ENCODE measurements around the gene PITPNB.

The PITPNB gene

GRCh38 chr22:27919222-27919941, at the start of gene PITPNB:
PITPNB (minus strand) TSS chr22:27919256; CDS start chr22:27919191, 65 bp downstream.
- DNase-seq: peak; percentile 90

GRCh38 chr22:27966168-27967064, 47.4 kb upstream of the PITPNB start:
- DNase-seq: peak; percentile 17

DNA sequence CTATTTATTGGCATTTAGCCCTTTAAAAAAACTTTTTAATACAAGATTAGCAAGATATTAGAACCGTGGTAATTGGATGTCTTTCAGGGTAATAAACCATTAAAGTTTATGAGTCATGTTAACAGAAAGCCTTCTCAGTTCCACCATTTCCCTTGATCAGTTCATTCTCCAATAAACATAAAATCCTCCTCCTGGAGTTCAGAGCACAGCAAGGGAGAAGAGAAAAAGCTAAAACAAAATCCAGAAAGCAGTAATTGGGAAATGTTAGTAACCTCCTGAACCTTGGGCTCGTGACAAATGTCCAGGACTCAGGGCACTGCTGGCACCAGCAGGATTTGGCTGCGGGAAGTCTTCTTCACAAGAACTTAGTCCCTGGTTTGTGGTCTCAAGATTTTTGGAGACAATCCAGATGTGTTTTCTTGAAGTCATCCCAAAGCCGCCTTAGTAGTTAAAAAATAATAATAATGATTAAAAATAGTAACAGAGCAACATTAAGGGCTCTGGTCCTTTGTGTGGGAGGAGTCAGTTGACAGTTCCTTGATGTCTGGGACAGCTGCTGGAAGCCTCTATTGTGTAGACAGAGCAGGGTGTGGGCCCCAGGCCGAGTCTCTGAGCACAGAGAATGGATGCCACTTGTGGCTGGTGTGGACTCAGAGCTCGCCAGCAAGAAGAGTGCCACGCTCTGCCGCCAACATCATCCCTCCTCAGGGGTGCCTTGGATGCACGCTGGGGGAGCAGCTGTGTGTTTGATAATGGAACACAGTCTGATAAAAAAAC, 43.4 kb upstream of the PITPNB start:
- no peak for DNase-seq

DNA sequence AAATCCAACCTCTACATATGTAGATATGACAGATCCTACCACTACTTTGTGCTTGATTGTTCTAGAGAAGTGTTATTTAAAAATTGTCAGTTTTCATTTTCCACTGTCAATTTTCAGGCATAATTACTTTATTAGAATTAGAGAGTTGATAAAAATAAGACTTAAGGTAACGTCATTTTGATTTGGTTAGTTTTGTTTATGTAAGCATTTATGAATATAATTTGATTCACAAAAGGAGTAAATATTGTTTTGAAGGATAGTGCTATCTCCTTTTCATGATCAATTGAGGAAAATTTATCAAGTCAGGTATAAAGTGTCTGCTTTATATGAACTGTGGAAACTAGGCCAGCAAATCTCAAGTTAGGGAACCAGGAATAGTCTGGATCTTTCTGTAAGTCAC, 42.6 kb upstream of the PITPNB start:
- DNase-seq: no peak

DNA sequence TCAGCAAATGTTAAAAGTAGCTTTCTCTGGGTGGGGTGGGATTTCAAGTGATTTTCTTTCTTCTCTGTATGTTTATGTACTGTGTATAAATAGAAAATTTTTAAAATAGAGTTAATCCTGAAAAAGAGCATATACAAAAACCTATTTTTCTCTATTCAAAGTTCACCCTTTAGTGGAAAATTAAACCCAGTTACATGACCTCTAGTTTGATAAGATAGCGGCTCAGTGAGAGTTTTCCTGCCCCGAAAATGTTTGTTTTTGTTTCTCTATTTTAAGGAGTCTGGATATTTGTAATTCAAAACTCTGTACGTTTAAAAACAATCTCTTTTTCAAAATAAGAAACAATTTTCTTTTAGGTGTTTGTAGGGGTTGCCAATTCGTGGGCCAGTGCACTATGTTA, 42.1 kb upstream of the PITPNB start:
- DNase-seq: no peak

DNA sequence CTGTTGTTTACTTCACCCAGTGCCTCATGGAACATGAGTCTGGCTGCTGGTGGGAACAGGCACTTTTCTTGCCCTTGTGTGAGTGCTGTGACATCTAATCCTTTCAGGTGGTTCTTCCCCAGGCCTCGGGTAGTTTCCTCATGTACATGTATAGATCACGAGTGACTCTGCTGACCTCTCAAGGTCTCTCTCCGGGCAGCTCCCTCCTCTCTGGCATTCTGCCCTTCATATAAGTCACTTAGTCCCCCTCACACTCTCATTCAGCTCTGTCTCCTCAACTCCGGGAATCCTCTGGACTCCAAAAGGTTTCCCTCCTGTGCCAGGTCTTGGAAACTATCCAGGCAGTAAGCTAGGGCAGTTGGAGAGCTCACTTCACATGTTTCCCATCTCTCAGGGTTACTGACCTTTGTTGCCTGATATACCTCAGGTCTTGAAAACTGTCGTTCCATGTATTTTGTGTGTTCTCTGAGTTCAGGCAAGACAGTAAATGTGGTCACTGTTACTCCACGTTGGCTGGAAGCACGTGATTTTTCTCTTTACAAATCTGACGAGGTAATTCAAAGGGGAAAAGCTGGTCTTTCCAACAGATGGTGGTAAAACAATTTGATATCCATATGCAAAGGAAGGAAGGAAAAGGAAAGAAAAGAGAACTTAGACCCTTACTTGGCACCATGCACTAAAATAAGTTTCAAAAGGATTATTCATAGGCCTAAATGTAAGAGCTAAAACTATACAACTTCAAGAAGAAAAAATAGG, 40.5 kb upstream of the PITPNB start:
- DNase-seq: no peak

- no peak for DNase-seq
Observed at GRCh38 chr22:27952779-27953178, 33.7 kb upstream of the PITPNB start.

GRCh38 chr22:27952091-27952490, 33.0 kb upstream of the PITPNB start:
- DNase-seq: no peak

DNA sequence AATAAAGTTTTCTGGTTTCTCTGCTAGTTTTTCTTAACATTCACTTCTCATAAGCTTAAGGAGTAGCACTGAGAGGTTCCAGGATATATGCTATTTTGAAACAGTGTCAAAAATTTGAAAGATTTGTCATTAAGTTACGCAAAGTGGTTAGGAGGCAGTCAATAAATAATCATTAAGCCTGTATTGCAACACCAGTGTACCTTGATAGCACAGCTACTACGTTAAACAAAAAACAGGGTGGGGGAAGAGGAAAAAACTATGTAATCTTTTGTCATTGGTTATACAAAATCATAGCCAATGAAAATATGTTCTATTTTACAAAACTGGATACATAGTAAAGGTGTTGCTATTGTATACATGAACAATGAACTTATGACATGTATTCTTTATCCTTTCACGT, 30.4 kb upstream of the PITPNB start:
- no peak for DNase-seq

- no peak for DNase-seq
Observed at GRCh38 chr22:27948569-27948968, 29.5 kb upstream of the PITPNB start.

- no peak for DNase-seq
Observed at GRCh38 chr22:27947448-27947847, 28.4 kb upstream of the PITPNB start.

- no peak for DNase-seq
Observed at GRCh38 chr22:27941143-27941542, 22.1 kb upstream of the PITPNB start.

GRCh38 chr22:27937453-27937852, 18.4 kb upstream of the PITPNB start:
- DNase-seq: no peak

DNA sequence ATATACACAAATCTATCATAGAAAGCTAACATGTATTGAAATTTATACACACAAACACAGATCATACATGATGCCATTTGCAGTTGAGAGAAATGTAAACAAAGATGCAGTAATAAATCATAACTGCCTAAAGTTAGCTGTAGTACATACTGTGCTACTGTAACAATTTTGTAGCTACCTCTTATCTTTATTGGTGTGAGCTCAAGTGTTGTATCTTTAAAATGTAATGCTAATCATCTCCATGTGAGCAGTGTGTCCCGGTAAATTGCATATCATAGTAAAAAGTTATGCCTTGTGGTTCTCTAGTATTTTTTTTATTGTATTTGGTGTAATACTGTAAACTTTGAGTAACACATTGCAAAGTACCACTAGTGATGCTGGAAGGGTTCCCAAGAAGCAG, 16.8 kb upstream of the PITPNB start:
- no peak for DNase-seq

DNA sequence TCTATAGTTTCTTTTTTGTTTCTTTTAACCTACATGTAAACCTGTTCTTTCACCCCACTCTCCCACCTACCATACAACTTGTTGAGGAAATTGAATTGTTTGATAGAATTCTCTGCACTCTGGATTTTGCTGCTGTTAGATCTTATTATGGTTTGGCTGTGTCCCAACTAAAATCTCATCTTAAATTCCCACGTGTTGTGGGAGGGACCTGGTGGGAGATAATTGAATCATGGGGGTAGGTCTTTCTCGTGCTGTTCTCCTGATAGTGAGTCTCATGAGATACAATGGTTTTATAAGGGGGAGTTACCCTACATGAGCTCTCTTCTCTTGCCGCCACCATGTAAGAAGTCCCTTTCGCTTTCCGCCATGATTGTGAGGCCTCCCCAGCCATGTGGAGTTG, 15.0 kb upstream of the PITPNB start:
- no peak for DNase-seq

GRCh38 chr22:27933186-27933983, 14.3 kb upstream of the PITPNB start:
- no peak for DNase-seq

DNA sequence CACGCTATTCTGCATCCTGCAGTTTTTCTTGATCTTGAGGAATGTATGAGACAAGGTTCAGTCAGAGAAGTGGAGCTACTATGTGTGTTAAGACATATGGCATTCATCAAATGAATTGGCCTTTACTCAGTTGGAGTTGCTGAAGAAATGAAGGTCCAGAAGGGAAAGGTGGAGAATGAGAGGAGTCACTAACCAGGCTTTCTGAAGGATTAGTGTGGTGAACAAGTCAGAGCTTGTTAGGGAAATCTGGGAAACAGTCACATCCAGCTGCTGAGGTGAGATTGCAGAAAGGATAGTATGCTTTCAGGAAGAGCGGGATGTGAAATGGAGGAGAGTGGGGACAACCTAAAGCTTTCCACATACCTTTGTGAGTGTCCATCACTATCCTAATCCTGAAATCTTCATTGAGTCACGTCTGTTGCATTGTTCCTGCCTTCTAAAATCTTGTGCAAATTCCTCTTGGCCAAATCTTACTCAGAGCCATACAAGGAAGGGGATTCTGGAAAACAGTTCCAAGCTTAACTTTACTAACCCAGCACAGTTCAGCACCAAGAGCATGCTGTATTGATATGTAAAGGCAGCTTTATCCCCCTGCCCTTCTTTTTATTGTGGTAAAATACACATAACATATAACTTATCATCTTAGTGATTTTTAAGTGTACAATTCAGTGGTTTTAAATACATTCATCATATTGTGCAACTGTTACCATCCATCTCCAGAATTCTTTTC, 11.4 kb upstream of the PITPNB start:
- DNase-seq: no peak

DNA sequence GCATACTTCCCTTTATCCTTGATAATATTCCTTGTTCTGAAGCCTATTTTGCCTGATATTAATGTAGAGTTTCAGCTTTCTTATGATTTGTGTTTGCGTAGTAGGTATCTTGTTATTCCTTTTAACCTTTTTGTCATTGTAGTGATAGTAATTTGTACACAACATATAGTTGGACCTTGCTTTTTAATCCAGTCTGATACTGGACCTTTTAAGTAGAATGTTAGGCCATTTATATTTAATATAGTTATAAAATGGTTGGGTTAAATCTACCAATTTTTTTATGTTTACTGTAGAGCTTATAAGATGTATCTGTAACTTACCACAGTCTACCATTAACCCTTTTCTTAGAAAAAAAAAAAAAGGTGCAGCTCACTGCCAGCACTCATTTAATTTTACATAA, 8.6 kb upstream of the PITPNB start:
- DNase-seq: no peak

DNA sequence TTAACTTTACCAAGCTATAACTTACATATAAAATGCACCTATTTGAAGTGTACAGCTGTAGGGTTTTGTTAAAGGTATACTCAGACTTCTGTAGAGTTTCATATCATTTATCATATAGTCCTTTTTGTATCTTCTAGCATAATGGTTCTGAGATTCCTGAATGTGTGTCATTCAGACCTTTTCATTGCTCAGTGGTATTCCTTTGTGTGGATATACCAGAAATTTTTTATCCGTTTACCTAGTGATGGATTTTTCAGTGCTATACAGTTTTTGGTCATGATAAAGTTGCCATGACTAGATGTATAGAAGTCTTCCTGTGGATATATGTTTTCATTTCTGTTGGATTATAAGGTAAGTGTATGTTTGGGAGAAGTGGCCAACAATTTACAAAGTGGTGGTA, 6.3 kb upstream of the PITPNB start:
- DNase-seq: no peak

DNA sequence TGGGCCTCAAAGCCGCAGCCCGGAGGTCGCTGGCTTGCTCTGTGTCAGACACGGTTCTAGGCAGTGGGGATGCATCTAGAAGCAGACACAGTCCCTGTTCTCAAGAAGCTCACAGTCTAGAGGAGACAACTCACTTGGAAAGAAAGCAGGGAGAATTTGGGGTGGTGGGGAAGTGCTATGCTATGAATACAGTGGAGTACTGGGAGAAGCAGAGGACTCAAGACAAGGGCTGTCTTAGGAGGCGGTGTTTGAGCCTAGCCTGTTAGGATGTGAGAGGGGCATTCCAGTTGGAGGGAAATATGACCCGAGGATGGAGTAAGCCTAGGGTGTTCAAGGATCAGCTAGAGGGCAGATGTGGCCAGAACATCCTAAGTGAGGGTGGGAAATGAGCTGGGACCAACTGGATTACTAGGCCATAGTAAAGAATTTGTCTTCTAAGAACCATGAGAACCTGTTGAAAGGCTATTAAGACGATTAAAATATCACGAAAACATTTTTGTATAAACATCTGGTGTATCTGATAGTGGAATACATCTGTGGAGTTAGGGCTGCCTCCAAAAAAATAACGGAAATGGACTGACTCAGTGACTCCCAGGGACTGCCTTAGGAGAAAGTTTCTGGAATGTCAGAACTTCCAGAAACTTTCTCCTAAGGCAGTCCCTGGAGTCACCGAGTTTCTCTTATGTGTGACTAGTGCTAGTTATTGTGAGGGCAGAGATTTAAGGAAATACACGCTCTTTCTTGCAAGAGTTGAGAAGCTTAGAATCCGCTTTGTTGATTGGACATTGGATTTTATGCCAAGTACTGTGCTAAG, 1.1 kb upstream of the PITPNB start:
- DNase-seq: no peak

Measured in NCI-H1694 treated with DMSO at 0.1 percent for 48 hours (cell line).